HEK293 (cell line): Measurements from ENCODE around the gene GPN3.

Experiments
- BCL11B ChIP-seq: fragments of 450-650 bp; formaldehyde crosslinking; IDR thresholded peaks from 2 replicates; pipeline ENCODE4 v1.5.1; 2016; ENCODE audit warnings: low read depth, missing biosample characterization, missing genetic modification characterization
- INSM2 ChIP-seq: fragments of 450-650 bp; formaldehyde crosslinking; IDR thresholded peaks from 2 replicates; pipeline ENCODE4 v1.5.1; 2016; ENCODE audit warnings: missing biosample characterization, missing genetic modification characterization
- KLF1 ChIP-seq: fragments of 450-650 bp; formaldehyde crosslinking; IDR thresholded peaks from 2 replicates; pipeline ENCODE4 v1.5.1; 2016; ENCODE audit warnings: missing biosample characterization, missing genetic modification characterization
- KLF17 ChIP-seq: fragments of 450-650 bp; formaldehyde crosslinking; IDR thresholded peaks from 2 replicates; pipeline ENCODE4 v1.5.1; 2016; ENCODE audit warnings: missing biosample characterization, missing genetic modification characterization
- KLF8 ChIP-seq: fragments of 450-650 bp; formaldehyde crosslinking; IDR thresholded peaks from 2 replicates; pipeline ENCODE4 v1.5.1; 2016; ENCODE audit warnings: missing biosample characterization, missing genetic modification characterization
- PATZ1 ChIP-seq: fragments of 450-650 bp; formaldehyde crosslinking; IDR thresholded peaks from 2 replicates; pipeline ENCODE4 v1.5.1; 2016; ENCODE audit warnings: missing biosample characterization, missing genetic modification characterization
- PRDM6 ChIP-seq: fragments of 450-650 bp; formaldehyde crosslinking; IDR thresholded peaks from 2 replicates; pipeline ENCODE4 v1.5.1; 2017; ENCODE audit warnings: missing biosample characterization, missing genetic modification characterization
- SETDB1 ChIP-seq: IDR thresholded peaks from one replicate; pipeline ENCODE4 v1.6.1; 2017; ENCODE audit warnings: mild to moderate bottlenecking, low read length, moderate library complexity, mixed read lengths; ENCODE audit not compliant: insufficient read length
- SP2 ChIP-seq: fragments of 450-650 bp; formaldehyde crosslinking; IDR thresholded peaks from 2 replicates; pipeline ENCODE4 v1.5.1; 2016; ENCODE audit warnings: missing biosample characterization, missing genetic modification characterization
- ZBTB1 ChIP-seq: fragments of 450-650 bp; formaldehyde crosslinking; IDR thresholded peaks from 2 replicates; pipeline ENCODE4 v1.5.1; 2016; ENCODE audit warnings: missing biosample characterization, missing genetic modification characterization
- ZBTB17 ChIP-seq: fragments of 450-650 bp; formaldehyde crosslinking; IDR thresholded peaks from 2 replicates; pipeline ENCODE4 v1.5.1; 2016; ENCODE audit warnings: missing biosample characterization, missing genetic modification characterization
- ZBTB26 ChIP-seq: fragments of 450-650 bp; formaldehyde crosslinking; optimal IDR thresholded peaks from 2 replicates; pipeline ENCODE3; 2016; ENCODE audit warnings: missing biosample characterization, mild to moderate bottlenecking, missing genetic modification characterization
- ZFHX2 ChIP-seq: fragments of 450-650 bp; formaldehyde crosslinking; conservative IDR thresholded peaks from 2 replicates; pipeline ENCODE4 v1.5.1; 2016; ENCODE audit warnings: missing biosample characterization, missing genetic modification characterization
- ZNF132 ChIP-seq: fragments of 450-650 bp; formaldehyde crosslinking; IDR thresholded peaks from 2 replicates; pipeline ENCODE4 v1.5.1; 2017; ENCODE audit warnings: missing biosample characterization, missing genetic modification characterization, borderline replicate concordance
- ZNF157 ChIP-seq: fragments of 450-650 bp; formaldehyde crosslinking; IDR thresholded peaks from 2 replicates; pipeline ENCODE4 v1.5.1; 2016; ENCODE audit warnings: missing biosample characterization, missing genetic modification characterization
- ZNF2 ChIP-seq: fragments of 450-650 bp; formaldehyde crosslinking; IDR thresholded peaks from 2 replicates; pipeline ENCODE4 v1.5.1; 2016; ENCODE audit warnings: missing biosample characterization, missing genetic modification characterization
- ZNF211 ChIP-seq: fragments of 450-650 bp; formaldehyde crosslinking; IDR thresholded peaks from 2 replicates; pipeline ENCODE4 v1.5.1; 2016; ENCODE audit warnings: low read depth, missing biosample characterization, missing genetic modification characterization
- ZNF24 ChIP-seq: fragments of 450-650 bp; formaldehyde crosslinking; IDR thresholded peaks from 2 replicates; pipeline ENCODE4 v1.5.1; 2016; ENCODE audit warnings: missing biosample characterization, missing genetic modification characterization
- ZNF26 ChIP-seq: fragments of 450-650 bp; formaldehyde crosslinking; IDR thresholded peaks from 2 replicates; pipeline ENCODE4 v1.5.1; 2016; ENCODE audit warnings: missing biosample characterization, missing genetic modification characterization
- ZNF366 ChIP-seq: fragments of 450-650 bp; formaldehyde crosslinking; conservative IDR thresholded peaks from 2 replicates; pipeline ENCODE4 v1.5.1; 2016; ENCODE audit warnings: missing biosample characterization, missing genetic modification characterization
- ZNF391 ChIP-seq: fragments of 450-650 bp; formaldehyde crosslinking; IDR thresholded peaks from 2 replicates; pipeline ENCODE4 v1.5.1; 2016; ENCODE audit warnings: low read depth, missing biosample characterization, missing genetic modification characterization, borderline replicate concordance
- ZNF394 ChIP-seq: fragments of 450-650 bp; formaldehyde crosslinking; IDR thresholded peaks from 2 replicates; pipeline ENCODE4 v1.5.1; 2016; ENCODE audit warnings: missing biosample characterization, missing genetic modification characterization, mild to moderate bottlenecking, moderate library complexity, borderline replicate concordance
- ZNF514 ChIP-seq: fragments of 450-650 bp; formaldehyde crosslinking; IDR thresholded peaks from 2 replicates; pipeline ENCODE4 v1.5.1; 2016; ENCODE audit warnings: missing biosample characterization, missing genetic modification characterization
- ZNF549 ChIP-seq: fragments of 450-650 bp; IDR thresholded peaks from 2 replicates; pipeline ENCODE4 v1.5.1; 2018; ENCODE audit warnings: missing biosample characterization, missing genetic modification characterization, mild to moderate bottlenecking, inconsistent platforms, moderate library complexity
- ZNF558 ChIP-seq: fragments of 450-650 bp; formaldehyde crosslinking; IDR thresholded peaks from 2 replicates; pipeline ENCODE4 v1.5.1; 2016; ENCODE audit warnings: missing biosample characterization, missing genetic modification characterization
- ZNF580 ChIP-seq: fragments of 450-650 bp; formaldehyde crosslinking; IDR thresholded peaks from 2 replicates; pipeline ENCODE4 v1.5.1; 2016; ENCODE audit warnings: missing biosample characterization, missing genetic modification characterization
- ZNF600 ChIP-seq: fragments of 450-650 bp; formaldehyde crosslinking; IDR thresholded peaks from 2 replicates; pipeline ENCODE4 v1.5.1; 2016; ENCODE audit warnings: missing biosample characterization, missing genetic modification characterization
- ZNF629 ChIP-seq: fragments of 450-650 bp; formaldehyde crosslinking; IDR thresholded peaks from 2 replicates; pipeline ENCODE4 v1.5.1; 2017; ENCODE audit warnings: missing biosample characterization, missing genetic modification characterization
- ZNF692 ChIP-seq: fragments of 450-650 bp; formaldehyde crosslinking; IDR thresholded peaks from 2 replicates; pipeline ENCODE4 v1.5.1; 2016; ENCODE audit warnings: missing biosample characterization, missing genetic modification characterization

Gene GPN3

GRCh38 chr12:110449799-110450497, 18.1 kb downstream of the GPN3 start, which contains the start of gene ARPC3 (continued):
- TF ChIP-seq ZNF514, result no peak
- 0 out of 2 replicates have a peak, but pooled peaks have one; percentile 31 for TF ChIP-seq ZNF366 (tag by site-specific recombination)
- TF ChIP-seq ZBTB26 (tag by site-specific recombination), result peak; percentile 45
- TF ChIP-seq ZNF692, result peak; percentile 49; the same call in 1 of the 2 replicates
- TF ChIP-seq ZBTB17, result peak; percentile 87
- no peak for TF ChIP-seq ZNF549 (tag by site-specific recombination)
- peak; percentile 47; the same call in 1 of the 2 replicates for TF ChIP-seq KLF1 (tag by site-specific recombination)
- TF ChIP-seq ZNF24, result no peak
- no peak for TF ChIP-seq PRDM6
- peak; percentile 74 for TF ChIP-seq ZNF600 (tag by site-specific recombination)
- 0 out of 2 replicates have a peak, but pooled peaks have one; percentile 24 for TF ChIP-seq ZNF394 (tag by site-specific recombination)
- no peak for TF ChIP-seq ZBTB1 (tag by site-specific recombination)
- peak; percentile 80 for TF ChIP-seq ZNF2 (tag by site-specific recombination)
- no peak for TF ChIP-seq ZNF26 (tag by site-specific recombination)
- TF ChIP-seq ZNF391, result no peak; the same call in 1 of the 2 replicates
- peak; percentile 63; the same call in 1 of the 2 replicates for TF ChIP-seq KLF17 (tag by site-specific recombination)
- TF ChIP-seq ZNF132 (tag by site-specific recombination), result no peak
- TF ChIP-seq ZNF211 (tag by site-specific recombination), result no peak
- peak; percentile 81 for TF ChIP-seq KLF8
- peak; percentile 99 for TF ChIP-seq ZNF580 (tag by site-specific recombination)
- TF ChIP-seq INSM2 (tag by site-specific recombination), result no peak
- TF ChIP-seq ZNF558 (tag by site-specific recombination), result no peak
- peak; percentile 96 for TF ChIP-seq SP2 (tag by site-specific recombination)
- no peak for TF ChIP-seq ZNF157 (tag by site-specific recombination)
- peak; percentile 41; the same call in 1 of the 2 replicates for TF ChIP-seq ZNF629
- TF ChIP-seq PATZ1, result peak; percentile 94
- no peak for TF ChIP-seq SETDB1
- no peak for TF ChIP-seq BCL11B (tag by site-specific recombination)
- TF ChIP-seq ZFHX2 (tag by site-specific recombination), result peak; percentile 97
